LNCaP clone FGC (cell line): Measurements from ENCODE around the gene CEP164.

Source experiments
- DNase-seq: peaks from one replicate; pipeline ENCODE4 v3.0.0-alpha.2; 2011; ENCODE audit warnings: low read depth
- H3K4me3 ChIP-seq: 2 replicates; pipeline ENCODE4 v1.5.1; 2011; ENCODE audit warnings: mild to moderate bottlenecking, low read depth, low read length, control low read depth
- TF ChIP-seq, protein P1 (sequence below): IDR thresholded peaks from 2 replicates; pipeline ENCODE4 v1.5.1; 2012; ENCODE audit warnings: mild to moderate bottlenecking; ENCODE audit not compliant: control insufficient read depth, insufficient read depth; ENCODE audit errors: extremely low read depth

CEP164 gene

DNA sequence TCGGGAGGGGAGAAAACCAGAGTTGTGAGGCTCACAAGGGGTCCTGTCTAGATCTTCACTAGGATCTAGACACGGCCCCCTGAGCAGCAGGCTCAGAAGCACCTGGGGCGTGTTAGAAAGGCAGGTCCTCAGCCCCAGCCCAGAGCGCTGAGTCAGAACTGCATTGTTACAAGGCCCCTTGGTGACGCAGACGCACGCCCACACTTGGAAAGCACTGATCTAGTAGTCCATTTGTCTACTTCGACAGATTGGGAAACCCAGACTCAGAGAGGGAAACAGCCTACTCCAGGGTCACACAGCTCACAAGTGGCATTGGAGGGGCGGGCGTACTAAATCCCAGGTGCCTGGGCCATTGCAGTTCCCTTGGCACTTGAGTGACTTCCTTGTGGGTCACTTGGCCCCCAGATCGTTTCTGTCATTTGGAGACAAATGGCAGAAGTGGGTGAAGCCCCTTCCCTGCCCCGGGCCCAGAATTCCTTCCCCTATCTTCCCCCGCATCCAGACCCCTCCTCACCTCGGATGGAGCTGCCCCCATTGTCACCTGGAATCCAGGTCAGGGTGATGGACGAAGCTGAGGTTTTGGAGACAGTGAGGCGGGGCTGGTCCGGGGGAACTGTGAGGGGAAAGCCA is 110.8 kb downstream of the CEP164 start:
- no peak overlapping the region for H3K4me3 ChIP-seq
- DNase-seq = no peak
- TF ChIP-seq, protein P1, sequence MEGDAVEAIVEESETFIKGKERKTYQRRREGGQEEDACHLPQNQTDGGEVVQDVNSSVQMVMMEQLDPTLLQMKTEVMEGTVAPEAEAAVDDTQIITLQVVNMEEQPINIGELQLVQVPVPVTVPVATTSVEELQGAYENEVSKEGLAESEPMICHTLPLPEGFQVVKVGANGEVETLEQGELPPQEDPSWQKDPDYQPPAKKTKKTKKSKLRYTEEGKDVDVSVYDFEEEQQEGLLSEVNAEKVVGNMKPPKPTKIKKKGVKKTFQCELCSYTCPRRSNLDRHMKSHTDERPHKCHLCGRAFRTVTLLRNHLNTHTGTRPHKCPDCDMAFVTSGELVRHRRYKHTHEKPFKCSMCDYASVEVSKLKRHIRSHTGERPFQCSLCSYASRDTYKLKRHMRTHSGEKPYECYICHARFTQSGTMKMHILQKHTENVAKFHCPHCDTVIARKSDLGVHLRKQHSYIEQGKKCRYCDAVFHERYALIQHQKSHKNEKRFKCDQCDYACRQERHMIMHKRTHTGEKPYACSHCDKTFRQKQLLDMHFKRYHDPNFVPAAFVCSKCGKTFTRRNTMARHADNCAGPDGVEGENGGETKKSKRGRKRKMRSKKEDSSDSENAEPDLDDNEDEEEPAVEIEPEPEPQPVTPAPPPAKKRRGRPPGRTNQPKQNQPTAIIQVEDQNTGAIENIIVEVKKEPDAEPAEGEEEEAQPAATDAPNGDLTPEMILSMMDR = no peak

DNA sequence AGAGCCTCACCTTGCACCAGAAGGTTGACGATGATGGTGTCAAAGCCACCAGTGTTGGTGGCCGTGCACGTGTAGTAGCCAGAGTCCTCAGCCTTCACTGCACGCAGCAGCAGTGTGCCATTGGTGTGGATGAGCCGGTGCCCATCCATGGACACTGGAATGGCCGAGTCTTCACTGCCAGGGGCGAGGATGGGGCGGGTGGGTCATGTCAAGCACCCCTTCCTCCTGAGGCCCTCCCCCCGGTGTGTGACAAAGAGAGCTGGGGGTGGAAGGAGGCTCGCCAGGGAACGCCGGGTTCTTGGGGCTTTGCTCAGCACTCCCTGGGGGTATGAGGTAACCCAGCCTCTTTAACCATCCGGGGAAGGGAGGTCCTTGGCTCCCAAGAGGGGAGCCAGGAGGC is 111.6 kb downstream of the CEP164 start:
- TF ChIP-seq, protein P1 = no peak
- DNase-seq = no peak

DNA sequence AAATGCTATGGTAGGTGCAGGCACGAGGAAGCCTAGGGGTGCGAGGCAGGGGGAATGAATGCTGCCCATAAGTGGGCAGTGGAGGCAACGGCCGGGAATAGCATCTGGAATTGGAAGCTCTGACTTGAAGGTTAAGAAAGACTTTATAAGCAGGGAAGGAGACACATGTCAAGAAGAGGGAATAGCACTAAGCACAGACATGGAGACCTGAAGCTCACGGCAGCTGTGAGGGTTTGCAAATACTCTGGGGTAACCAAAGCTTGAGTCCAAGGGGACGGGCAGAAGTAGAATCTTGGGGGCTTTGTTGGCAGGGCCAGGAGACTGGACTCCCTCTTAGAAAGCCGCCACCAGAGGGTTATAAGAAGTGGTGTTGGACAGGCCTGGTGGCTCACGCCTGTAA is 112.6 kb downstream of the CEP164 start:
- TF ChIP-seq, protein P1 = no peak
- DNase-seq = no peak

More for the DNA sequence above, 111.6 kb downstream of the CEP164 start:
- no peak overlapping the region for H3K4me3 ChIP-seq

DNA sequence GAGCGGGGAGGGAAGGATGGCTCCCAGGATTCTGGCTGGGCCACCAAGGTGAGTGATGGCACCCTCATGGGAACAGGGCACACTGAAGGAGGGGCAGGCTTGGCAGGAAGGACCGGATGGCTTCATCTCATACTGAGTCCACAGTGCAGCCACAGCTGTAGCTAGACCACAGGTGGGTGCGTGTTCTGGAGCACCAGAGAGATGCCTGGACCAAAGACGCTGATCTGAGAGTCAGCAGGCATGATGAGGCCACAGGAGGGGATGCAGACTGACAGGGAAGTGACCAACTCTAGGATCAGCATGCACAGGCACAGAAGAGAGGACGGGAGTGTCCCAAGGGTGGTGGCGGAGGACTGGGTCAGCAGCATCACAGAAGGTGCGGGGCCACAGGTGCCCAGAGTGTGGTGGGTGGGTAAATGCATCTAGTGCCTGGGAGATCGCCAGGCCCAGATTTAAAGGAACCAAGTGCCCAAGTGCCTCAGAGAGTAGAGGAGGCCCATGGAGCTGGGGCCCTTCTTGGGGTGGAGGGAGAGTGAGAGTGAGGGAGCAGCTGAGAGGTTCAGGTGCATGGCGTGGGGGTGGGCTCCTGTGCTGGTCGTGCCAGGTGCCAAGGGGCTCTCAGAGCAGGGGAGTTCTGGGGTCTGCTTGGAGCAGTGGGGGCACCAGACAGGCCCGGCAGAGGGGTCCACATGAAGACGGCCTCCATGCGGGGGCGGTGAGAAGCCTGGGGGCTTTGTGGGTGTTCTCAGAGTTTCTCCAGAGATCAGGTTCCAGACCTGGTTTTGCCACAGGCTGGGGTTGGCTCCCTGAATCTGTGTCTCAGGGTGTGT is 113.7 kb downstream of the CEP164 start:
- H3K4me3 ChIP-seq = no peak overlapping the region
- TF ChIP-seq, protein P1 = no peak
- no peak for DNase-seq

More for the DNA sequence above, 112.6 kb downstream of the CEP164 start:
- no peak overlapping the region for H3K4me3 ChIP-seq

DNA sequence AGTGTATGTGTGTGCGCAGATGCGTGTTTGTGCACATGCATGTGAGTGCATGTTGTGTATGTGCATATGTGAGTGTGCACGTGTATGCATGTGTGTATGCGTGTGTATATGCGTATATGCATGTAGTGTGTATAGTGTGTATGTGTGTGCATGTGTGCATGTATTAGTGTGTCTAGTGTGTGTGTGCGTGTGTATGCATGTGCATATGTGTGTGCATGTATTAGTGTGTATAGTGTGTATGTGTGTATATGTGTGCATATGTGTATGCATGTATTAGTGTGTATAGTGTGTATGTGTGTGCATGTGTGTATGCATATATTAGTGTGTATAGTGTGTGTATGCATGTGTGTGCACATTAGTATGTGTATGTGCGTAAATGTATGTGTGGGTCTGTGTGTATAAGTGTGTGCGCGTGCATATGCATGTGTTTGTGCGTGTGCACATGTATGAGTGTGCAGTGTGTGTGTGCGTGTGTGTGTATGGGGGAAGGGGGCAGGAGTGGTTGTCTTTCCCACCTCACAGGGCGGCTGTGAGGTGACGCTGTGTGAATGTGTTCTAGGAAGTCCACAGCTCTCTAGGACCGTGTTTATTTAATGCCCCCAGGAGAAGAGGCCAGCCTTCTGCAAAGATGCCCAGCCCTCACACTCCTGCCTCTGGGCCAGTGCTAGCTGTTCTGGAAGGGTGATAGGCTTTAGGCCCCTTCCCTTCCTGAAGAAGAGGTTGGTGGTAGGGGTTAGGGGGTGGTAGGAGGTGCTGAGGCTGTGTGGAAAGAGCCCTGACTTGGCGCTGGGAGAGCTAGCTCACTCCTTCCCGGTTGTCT is 114.6 kb downstream of the CEP164 start:
- H3K4me3 ChIP-seq = no peak overlapping the region
- DNase-seq = no peak
- TF ChIP-seq, protein P1 = no peak

DNA sequence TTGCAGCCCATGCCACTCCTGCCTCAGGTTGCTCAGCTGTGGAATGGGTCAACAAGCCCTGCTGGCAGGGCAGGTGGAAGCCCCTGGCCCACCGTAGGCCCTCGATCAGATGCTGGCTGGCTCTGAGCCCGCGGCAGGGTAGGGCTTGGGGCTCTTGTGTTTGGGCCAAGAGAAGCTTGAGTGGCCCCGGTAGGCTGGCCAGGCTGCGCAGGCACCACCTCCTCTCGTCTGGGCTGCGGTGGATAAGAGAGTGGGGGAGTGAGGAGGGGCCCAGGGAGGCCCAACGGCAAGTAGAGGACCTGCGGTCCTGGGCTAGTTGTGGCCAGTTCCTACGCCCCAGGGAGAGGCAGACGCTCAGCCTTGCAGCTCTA is 115.2 kb downstream of the CEP164 start:
- no peak for DNase-seq
- TF ChIP-seq, protein P1 = no peak
- H3K4me3 ChIP-seq = no peak overlapping the region
